A549 (cell line): ENCODE measurements around the gene HAPLN2.

ENCODE experiments used
- CBX2 ChIP-seq: fragments of 200-600 bp; sonication (generic); IDR thresholded peaks from 2 replicates; pipeline ENCODE4 v1.6.1; 2016; ENCODE audit warnings: low read depth, mild to moderate bottlenecking, borderline replicate concordance
- CBX8 ChIP-seq: fragments of 200-600 bp; sonication (generic); IDR thresholded peaks from 2 replicates; pipeline ENCODE4 v1.6.1; 2016
- CTCF ChIP-seq: fragments of >200 bp; sonication (Bioruptor Twin); formaldehyde crosslinking; IDR thresholded peaks from 3 replicates; pipeline ENCODE4 v1.5.1; 2016
- EHF ChIP-seq: fragments of 250-450 bp; sonication (Bioruptor Pico); IDR thresholded peaks from 2 replicates; pipeline ENCODE4 v1.5.0; 2020; ENCODE audit warnings: mild to moderate bottlenecking
- EP300 ChIP-seq, 2 experiments: fragments of >200 bp; sonication (Bioruptor Twin); formaldehyde crosslinking; IDR thresholded peaks; 2 replicates in 1 of 2; 3 replicates in 1 of 2; pipeline ENCODE4 v1.6.1; 2016 to 2017
- POLR2A ChIP-seq: IDR thresholded peaks from 2 replicates; pipeline ENCODE4 v1.6.1; 2012; ENCODE audit warnings: mild to moderate bottlenecking, low read length
- POLR2AphosphoS2 ChIP-seq: conservative IDR thresholded peaks from 2 replicates; pipeline ENCODE4 v1.6.1; 2012; ENCODE audit warnings: low read length, improper control_type of control experiment, inconsistent platforms
- REST ChIP-seq: fragments of 200-600 bp; sonication (generic); IDR thresholded peaks from 2 replicates; pipeline ENCODE4 v1.6.1; 2016; ENCODE audit warnings: antibody characterized with exemption, mild to moderate bottlenecking, moderate library complexity
- USF2 ChIP-seq: fragments of 450-650 bp; IDR thresholded peaks from 2 replicates; pipeline ENCODE4 v1.6.1; 2014; ENCODE audit warnings: antibody characterized with exemption
- TF ChIP-seq, protein P1 (sequence below): IDR thresholded peaks from 2 replicates; pipeline ENCODE4 v1.6.1; 2012

DNA sequence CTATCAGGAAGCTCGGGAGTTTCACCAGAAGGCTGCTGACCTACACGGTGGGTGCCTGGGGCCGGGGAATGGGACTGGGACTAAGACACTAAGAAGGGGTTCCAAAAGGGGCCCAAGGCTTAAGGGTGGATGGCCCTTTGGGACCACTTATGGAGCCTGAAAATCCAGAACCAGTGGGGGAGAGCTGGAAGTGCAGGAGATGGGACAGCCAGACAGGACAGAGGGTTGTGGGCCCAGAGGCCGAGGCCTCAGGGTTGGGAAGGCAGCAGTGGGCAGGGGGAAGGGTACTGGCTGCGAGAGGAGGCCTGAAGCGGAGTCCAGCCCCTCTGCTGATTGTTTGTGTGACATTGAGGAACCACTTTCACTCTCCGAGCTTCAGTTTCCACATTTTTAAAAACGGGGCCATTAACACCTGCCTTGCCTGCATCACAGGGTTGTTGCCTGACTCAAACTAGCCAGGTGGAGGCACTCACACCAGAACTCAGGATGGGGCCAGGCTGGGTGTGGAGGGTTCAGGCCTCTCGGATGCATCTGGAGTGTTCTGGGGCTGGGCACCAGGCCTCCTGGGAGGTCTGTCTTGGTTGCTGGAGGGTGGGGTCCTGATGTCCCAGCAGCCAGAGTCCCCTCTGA is 36.7 kb upstream of the HAPLN2 start:
- TF ChIP-seq CTCF (no peak), CBX2 (no peak), USF2 (no peak), REST (no peak), POLR2A (no peak), CBX8 (no peak), EP300 (IDR thresholded peaks at IDR 0.05) (no peak), POLR2AphosphoS2 (no peak), EHF (CRISPR knock-in tag) (no peak)
- TF ChIP-seq, protein P1, sequence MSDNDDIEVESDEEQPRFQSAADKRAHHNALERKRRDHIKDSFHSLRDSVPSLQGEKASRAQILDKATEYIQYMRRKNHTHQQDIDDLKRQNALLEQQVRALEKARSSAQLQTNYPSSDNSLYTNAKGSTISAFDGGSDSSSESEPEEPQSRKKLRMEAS, result no peak
